Tibial nerve (tissue), 4 donors: ENCODE measurements around the gene TOP1. TPM values are rescaled to one million over a fixed set of nuclear protein-coding genes. Genes with fewer than 3 reads are reported as not detected.

Experiments
- DNase-seq, 2 donors: peaks; one replicate each; pipeline ENCODE4 v3.0.0-alpha.2; 2019; ENCODE audit warnings: low spot score in 2 of 2
- H3K27ac ChIP-seq, 4 donors: fragments of 200-600 bp; sonication (generic) in 3 of 4; one replicate each; pipeline ENCODE4 v1.5.1; 2017 to 2019; ENCODE audit warnings: mild to moderate bottlenecking in 1 of 4
- H3K27me3 ChIP-seq, 2 donors: fragments of 200-600 bp; sonication (generic) in 1 of 2; one replicate each; pipeline versions ENCODE4 v1.5.1 to v1.6.0; 2017 to 2019
- H3K36me3 ChIP-seq, 3 donors: fragments of 200-600 bp; sonication (generic); one replicate each; pipeline ENCODE4 v1.5.1; 2018 to 2019
- H3K4me1 ChIP-seq, 4 donors: fragments of 200-600 bp; sonication (generic) in 3 of 4; one replicate each; pipeline ENCODE4 v1.5.1; 2017 to 2019
- H3K4me3 ChIP-seq, 4 donors: fragments of 200-600 bp; sonication (generic) in 3 of 4; one replicate each; pipeline ENCODE4 v1.5.1; 2017 to 2019; ENCODE audit warnings: mild to moderate bottlenecking in 1 of 4, moderate library complexity in 1 of 4
- H3K9me3 ChIP-seq, 4 donors: fragments of 200-600 bp; sonication (generic) in 3 of 4; one replicate each; pipeline ENCODE4 v1.5.1; 2017 to 2019
- EP300 ChIP-seq, 2 donors: sonication (generic); formaldehyde crosslinking; IDR thresholded peaks; one replicate each; pipeline ENCODE4 v1.6.1; 2017; ENCODE audit warnings: antibody characterized with exemption in 2 of 2, mild to moderate bottlenecking in 1 of 2
- POLR2A ChIP-seq, 2 donors: fragments of 450-650 bp; IDR thresholded peaks; one replicate each; pipeline ENCODE4 v1.6.1; 2017; ENCODE audit warnings: antibody characterized with exemption in 2 of 2, mild to moderate bottlenecking in 2 of 2, moderate library complexity in 2 of 2
- WGBS, 2 donors: methylation state at CpG; one replicate each; pipeline ENCODE4 v1.1.5; 2018; 5-methylcytosine and 5-hydroxymethylcytosine counted together
- total RNA-seq, 4 donors: library from RNA; depleted of rRNA; stranded (reverse); fragments of >200 nt; gene quantifications; one replicate each; pipeline ENCODE4 v1.1.0, GENCODE V29; 2016
- TF ChIP-seq, protein P1 (sequence below), 5 experiments: fragments of 200-600 bp in 3 of 5; fragments of 450-650 bp in 2 of 5; sonication (generic) in 3 of 5; IDR thresholded peaks; one replicate each; pipeline ENCODE4 v1.5.1; 2016 to 2019; ENCODE audit warnings: antibody characterized with exemption in 5 of 5, mild to moderate bottlenecking in 3 of 5, moderate library complexity in 2 of 5

The TOP1 gene
- total RNA-seq, 4 donors from 2014 or later: 17.9 to 29.1 (median 23.1) TPM

DNA sequence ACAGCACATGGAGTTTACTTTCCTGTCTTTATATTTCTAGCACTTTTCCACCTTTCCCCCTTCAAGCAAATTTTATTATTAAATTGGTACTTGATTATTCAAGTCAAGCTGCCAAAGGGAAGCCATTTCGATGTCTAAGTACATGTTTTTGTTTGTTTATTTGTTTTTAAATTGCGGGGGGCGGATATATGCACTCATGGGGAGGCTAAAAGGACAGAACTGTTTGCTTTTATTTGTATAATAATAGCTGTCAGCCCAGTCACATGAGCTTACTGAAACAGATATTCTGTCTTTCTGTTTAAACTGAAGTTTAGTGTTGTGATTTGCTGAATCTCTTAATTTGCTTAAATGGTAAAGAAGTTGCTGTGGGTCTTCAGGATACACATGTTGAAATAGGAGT is 59.2 kb downstream of the TOP1 start:
- TF ChIP-seq EP300 (IDR thresholded peaks at IDR 0.05): no peak
- no peak for TF ChIP-seq POLR2A (IDR thresholded peaks at IDR 0.05)
- TF ChIP-seq, protein P1, sequence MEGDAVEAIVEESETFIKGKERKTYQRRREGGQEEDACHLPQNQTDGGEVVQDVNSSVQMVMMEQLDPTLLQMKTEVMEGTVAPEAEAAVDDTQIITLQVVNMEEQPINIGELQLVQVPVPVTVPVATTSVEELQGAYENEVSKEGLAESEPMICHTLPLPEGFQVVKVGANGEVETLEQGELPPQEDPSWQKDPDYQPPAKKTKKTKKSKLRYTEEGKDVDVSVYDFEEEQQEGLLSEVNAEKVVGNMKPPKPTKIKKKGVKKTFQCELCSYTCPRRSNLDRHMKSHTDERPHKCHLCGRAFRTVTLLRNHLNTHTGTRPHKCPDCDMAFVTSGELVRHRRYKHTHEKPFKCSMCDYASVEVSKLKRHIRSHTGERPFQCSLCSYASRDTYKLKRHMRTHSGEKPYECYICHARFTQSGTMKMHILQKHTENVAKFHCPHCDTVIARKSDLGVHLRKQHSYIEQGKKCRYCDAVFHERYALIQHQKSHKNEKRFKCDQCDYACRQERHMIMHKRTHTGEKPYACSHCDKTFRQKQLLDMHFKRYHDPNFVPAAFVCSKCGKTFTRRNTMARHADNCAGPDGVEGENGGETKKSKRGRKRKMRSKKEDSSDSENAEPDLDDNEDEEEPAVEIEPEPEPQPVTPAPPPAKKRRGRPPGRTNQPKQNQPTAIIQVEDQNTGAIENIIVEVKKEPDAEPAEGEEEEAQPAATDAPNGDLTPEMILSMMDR (IDR thresholded peaks at IDR 0.05): no peak
- WGBS, 2 donors: 85 to 88% methylated on average over 3 of the region's 3 CpGs
- no peak overlapping the region for H3K4me3 ChIP-seq
- peaks cover 0 to 68% (median 0%) of the 10 kb centered on the region in 3 donors for H3K36me3 ChIP-seq
- no peak overlapping the region for H3K27ac ChIP-seq
- DNase-seq: no peak
- H3K9me3 ChIP-seq: no peaks in the 10 kb centered on the region
- H3K4me1 ChIP-seq: no peaks in the 10 kb centered on the region
- no peaks in the 10 kb centered on the region for H3K27me3 ChIP-seq

DNA sequence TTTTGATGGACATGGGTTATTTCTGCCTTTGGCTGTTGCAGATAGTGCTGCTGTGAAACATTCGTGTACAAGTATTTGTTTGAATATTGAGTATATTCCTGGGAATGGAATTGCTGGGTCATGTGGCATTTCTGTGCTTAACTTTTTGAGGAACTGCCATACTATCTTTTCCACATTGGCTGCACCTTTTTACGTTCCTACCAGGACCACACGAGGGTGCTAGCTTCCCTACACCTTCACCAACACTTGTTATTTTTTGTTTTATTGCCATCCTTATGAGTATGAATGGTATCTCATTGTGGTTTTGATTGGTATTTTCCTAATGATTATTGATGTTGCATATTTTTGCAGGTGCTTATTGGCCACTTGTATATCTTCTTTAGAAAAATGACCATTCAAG is 60.9 kb downstream of the TOP1 start:
- no peaks in the 10 kb centered on the region for H3K9me3 ChIP-seq
- H3K27ac ChIP-seq: no peak overlapping the region
- WGBS, 2 donors: 86 to 94% methylated on average over 3 of the region's 3 CpGs
- no peak overlapping the region for H3K4me3 ChIP-seq
- H3K27me3 ChIP-seq: no peaks in the 10 kb centered on the region
- no peak for TF ChIP-seq EP300 (IDR thresholded peaks at IDR 0.05)
- TF ChIP-seq, protein P1 (IDR thresholded peaks at IDR 0.05): no peak
- no peak for TF ChIP-seq POLR2A (IDR thresholded peaks at IDR 0.05)
- no peaks in the 10 kb centered on the region for H3K4me1 ChIP-seq
- no peak for DNase-seq
- peaks cover 0 to 62% (median 0%) of the 10 kb centered on the region in 3 donors for H3K36me3 ChIP-seq

DNA sequence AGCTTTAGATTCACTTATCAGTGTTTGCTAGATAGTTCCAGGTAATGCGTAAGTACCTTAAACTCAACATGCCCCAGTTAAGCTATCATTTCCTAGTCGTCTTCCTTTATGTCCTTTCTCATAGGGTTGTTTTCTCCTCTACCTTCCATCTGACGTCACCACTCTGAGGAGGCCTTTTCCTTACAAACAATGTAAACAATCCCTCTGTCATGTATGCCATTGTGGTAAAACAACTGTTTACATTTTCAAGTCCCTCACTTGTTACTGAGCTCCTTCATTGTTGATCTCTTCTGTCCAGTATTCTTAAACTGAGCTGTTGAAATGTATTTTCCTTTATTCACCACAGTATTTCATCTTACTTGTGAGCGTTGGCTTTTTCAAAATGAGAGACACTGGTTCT is 63.3 kb downstream of the TOP1 start:
- TF ChIP-seq, protein P1 (IDR thresholded peaks at IDR 0.05): no peak
- TF ChIP-seq EP300 (IDR thresholded peaks at IDR 0.05): no peak
- no peak for TF ChIP-seq POLR2A (IDR thresholded peaks at IDR 0.05)
- Histone ChIP-seq H3K27me3 (no peaks in the 10 kb centered on the region), H3K27ac (no peak overlapping the region), H3K4me3 (no peak overlapping the region), H3K4me1 (peaks cover 0 to 5% (median 0%) of the 10 kb centered on the region in 4 donors), H3K36me3 (peaks cover 0 to 60% (median 0%) of the 10 kb centered on the region in 3 donors), H3K9me3 (no peaks in the 10 kb centered on the region)
- no peak for DNase-seq
- WGBS, 2 donors: 73 to 75% methylated on average over 4 of the region's 4 CpGs

DNA sequence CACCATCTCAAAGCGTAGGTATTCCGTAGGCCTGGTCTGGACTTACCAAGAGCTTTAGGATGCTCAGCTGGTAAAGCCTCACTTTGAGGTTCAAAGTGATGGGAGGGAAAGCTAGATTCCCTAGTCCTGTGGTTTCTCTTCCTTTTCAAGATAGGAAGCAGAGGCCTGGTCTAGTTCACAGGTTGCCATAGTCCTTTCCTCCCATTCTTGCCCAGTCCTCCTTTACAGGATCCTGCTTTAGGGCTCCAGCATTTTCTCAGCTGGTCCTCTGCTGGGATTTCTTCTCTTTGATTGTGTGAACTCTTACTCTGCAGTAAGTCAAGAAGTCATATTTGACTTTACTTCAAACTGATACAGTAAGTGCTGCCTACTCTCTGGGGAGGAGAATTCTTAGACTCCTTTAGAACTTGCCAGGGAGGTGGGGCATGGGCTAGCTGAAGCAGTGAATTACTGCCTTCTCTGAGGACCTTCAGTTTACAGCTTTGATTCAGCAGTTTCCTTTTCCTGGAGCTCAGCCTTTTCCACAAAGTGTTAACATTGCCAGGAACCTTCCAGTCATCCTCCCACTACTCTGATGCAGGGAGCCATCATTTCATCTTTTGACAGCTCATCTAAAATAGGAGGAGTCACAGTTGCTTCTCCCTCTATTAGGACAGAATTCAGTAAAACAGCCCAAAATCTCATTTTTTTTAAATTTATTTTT is 65.9 kb downstream of the TOP1 start:
- TF ChIP-seq, protein P1 (IDR thresholded peaks at IDR 0.05): no peak
- TF ChIP-seq POLR2A (IDR thresholded peaks at IDR 0.05): no peak
- no peak for TF ChIP-seq EP300 (IDR thresholded peaks at IDR 0.05)
- Histone ChIP-seq H3K27me3 (no peaks in the 10 kb centered on the region), H3K4me1 (peaks cover 0 to 5% (median 0%) of the 10 kb centered on the region in 4 donors), H3K36me3 (peaks cover 0 to 68% (median 9%) of the 10 kb centered on the region in 3 donors), H3K4me3 (no peak overlapping the region), H3K27ac (no peak overlapping the region), H3K9me3 (no peaks in the 10 kb centered on the region)
- no peak for DNase-seq
- 97 to 98% methylated on average over 2 of the region's 2 CpGs for WGBS, 2 donors

DNA sequence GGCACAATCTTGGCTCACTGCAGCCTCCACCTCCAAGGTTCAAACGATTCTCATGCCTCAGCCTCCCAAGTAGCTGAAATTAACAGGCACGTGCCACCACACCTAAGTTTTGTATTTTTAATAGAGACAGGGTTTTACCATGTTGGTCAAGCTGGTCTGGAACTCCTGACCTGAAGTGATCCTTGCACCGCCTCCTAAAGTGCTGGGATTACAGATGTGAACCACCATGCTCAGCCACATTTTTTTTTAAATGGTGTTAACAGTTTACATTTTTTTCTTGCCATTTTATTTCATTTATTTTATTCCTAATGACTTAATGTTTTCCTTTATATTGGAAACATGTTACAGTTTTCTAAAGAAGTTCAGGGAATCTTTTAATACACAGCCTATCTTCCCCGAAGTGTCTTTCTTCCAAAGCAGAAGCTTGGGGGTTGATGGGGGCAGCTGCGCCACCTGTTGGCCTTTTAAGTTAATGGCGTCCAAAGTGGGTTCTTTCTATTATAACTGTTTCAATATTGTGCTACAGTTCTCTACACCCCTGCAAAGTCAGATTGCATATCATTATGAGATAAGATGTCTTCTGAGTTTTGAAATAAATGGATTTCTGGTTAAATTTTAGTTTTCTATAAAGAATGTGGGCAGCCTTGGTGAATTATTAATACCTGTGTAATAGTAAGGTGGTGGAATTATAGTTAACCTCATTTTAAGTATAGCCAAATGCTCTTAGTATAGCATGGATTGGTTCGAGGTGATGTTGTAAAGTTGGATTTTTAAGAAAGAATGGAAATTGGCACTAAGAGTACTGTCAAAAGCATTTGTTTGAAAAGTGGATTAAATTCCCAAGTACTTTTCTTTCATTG is 66.7 kb downstream of the TOP1 start:
- peaks cover 0 to 5% (median 0%) of the 10 kb centered on the region in 4 donors for H3K4me1 ChIP-seq
- no peaks in the 10 kb centered on the region for H3K9me3 ChIP-seq
- TF ChIP-seq EP300 (IDR thresholded peaks at IDR 0.05): no peak
- TF ChIP-seq, protein P1 (IDR thresholded peaks at IDR 0.05): peak; percentile 71 to 83 (median 81)
- no peaks in the 10 kb centered on the region for H3K27me3 ChIP-seq
- no peak overlapping the region for H3K4me3 ChIP-seq
- 44 to 47% methylated on average over 7 of the region's 7 CpGs for WGBS, 2 donors
- H3K27ac ChIP-seq: no peak overlapping the region
- H3K36me3 ChIP-seq: peaks cover 0 to 70% (median 12%) of the 10 kb centered on the region in 3 donors
- DNase-seq: peak in 1 of 2 donors; percentile 57
